Right renal pelvis (tissue), 4 donors: Measurements from ENCODE around the gene KCNMA1. TPM values are rescaled to one million over a fixed set of nuclear protein-coding genes. Genes with fewer than 3 reads are reported as not detected.

Experiments
- DNase-seq, 4 donors: peaks; one replicate each; pipeline ENCODE4 v3.0.0-alpha.2; 2013; ENCODE audit warnings: low read depth in 4 of 4, low spot score in 3 of 4, missing footprints in 1 of 4
- polyA plus RNA-seq, 4 donors: library from polyadenylated mRNA; unstranded; fragments of 120-200 nt; gene quantifications; one replicate each; pipeline ENCODE4 v1.2.1, GENCODE V29; 2013; ENCODE audit not compliant: insufficient read length in 4 of 4

Gene KCNMA1
- polyA plus RNA-seq, 4 donors, result 2.9 to 4.8 (median 3.8) TPM

DNA sequence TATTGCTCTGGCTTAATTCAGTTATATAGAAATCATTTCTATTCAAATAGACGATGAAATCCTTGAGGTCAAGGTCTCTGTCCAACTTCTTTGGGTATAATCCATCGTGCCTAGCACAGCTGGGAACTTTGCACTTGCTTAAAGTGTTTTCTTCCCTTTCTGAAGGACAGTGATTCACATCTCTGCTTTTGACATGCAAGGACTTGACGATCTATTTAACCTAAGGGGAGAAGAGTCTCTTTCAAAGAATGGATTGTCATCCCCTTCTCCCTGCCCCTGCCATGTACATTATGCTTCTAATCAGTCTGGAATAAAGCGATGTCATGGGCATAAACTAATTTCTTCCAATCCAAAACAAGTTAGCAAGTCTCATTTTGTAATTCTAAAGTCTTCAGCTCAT, 488.6 kb downstream of the KCNMA1 start:
- DNase-seq, result no peak

DNA sequence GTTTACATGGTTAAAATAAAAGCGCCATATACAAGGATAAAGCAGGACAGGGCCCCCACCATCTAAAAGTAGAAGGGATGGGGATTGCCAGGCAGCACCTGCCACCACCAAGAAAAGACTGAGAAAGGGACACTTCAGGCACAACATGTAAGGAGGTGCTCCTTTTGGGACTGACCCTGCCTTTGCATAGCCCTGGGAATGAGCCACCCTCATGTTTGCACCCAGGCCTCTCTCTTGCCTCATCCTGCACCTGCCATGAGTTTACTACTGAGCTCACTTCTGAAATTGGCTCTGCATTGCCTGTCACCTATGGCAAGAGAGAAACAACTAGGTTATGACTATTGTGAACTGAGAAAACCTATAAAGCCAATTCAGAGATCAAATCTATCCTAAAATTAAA, 489.7 kb downstream of the KCNMA1 start:
- DNase-seq, result no peak

DNA sequence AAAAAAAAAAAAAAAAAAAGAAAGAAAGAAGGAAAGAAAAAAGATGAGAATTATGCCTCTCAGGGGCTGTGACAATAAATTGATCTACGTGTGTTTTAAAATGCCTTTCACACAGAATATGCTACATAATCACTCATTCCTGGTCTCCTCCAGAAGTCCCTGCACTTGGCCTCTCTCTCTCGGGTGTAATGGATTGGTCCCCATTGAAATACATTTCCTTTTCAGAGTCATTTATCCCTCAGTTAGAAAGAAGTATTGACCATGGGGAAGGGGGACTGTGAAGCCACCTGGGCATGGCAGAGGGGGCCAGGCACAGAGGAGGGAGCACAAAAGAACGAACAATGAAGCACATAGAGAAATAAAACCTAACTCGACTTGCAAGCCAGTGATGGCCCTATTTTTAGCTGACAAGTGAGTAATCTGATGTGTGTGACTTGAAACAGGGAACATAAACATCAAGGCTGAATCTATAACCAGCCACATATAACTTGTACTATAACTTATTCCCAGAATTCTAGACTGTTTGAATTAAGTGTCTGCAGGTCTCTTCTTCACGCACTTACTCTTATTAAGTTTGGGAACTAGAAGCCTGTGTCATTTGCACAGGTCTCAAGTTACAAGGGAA, 490.8 kb downstream of the KCNMA1 start:
- no peak for DNase-seq

DNA sequence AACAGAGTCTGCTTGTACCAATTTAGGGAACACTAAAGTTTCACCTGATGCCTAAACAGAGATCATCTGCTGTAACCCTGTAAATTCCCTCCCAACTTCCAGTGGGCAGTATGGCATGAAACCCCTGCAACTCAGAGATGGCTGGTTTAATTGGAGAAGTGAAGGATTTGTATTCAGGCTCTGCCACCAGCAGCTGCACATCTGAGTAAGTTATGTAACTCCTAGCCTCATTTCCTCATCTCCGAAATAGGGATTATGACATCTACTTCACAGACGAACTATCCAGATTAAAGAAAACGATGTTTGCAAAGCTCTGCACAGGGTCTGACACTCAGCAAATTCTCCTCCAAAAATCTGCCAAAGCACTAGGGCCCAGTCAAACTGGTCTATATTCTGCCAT, 493.0 kb downstream of the KCNMA1 start:
- no peak for DNase-seq

DNA sequence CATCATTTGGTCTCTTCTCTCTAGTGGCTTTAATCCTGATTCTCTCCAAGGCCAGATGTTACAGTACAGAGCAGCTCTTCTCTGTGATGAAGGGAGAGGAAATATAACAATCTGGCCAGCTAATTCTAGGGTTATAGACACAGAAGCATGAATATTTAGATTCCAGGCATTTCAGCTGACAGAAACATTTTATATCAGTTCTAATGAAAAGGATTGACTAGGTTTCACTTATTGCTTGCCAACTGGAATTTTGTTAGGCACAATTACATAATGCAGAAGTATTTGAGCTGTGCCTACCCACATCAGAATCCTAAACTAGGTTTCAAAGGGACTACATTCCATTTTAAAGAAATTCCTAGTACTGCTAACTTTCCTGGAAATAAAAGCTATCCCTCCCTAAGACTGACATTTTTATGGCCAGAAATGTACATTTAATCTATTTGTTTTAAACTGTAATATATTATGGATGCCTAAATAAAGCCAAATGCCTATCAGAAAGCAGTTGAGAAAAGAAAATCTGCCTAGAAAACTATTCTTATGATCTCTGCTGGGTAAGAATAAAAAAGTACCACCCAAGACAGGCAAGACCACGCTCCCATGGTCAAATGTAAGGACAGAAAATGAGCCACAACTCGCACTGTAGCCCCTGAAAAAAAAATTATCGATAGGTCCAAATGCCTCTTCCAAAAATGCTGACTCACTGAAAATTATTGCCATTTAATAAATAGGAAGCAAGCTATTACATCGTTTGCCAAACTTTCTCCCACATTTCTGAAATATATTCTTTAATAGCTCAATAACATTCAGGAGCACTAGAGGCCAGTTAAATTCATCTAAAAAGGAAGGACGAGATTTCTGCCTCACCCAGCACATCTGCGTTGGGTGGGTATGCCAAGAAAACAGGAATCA, 498.1 kb downstream of the KCNMA1 start:
- DNase-seq, result no peak

DNA sequence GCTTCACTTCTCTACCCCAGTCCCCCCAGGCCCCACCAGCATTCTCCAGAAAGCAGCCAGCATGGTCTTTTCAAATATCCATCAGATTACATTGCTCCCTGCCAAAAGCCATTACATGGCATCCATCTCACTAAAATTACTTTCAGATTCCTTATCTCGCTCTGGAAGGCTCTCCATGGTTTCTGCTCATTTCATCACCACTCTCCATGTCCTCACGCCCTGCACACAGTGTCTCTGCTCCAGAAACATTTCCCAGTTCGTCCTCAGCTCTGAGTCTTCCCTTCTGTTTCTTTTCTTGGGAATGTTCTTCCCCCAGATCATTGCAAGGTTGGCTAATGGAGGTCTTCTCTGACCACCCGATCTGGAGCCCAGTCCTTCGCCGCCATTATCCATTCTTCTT, 499.1 kb downstream of the KCNMA1 start:
- no peak for DNase-seq

DNA sequence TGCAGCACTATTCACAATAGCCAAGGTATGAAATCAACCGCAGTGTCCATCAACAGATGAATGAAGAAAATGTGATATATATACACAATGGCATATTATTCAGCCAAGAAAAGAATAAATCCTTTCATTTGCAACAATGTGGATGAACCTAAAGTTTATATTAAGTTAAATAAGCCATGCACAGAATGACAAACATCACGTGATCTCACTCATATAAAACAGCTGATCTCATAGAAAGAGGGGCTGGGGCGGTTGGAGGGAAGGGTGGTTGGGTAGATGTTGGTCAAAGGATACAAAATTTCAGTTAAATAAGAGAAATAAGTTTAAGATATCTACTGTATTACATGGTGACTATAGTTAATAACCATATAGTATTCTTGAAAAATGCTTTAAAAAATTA, 502.1 kb downstream of the KCNMA1 start:
- no peak for DNase-seq

DNA sequence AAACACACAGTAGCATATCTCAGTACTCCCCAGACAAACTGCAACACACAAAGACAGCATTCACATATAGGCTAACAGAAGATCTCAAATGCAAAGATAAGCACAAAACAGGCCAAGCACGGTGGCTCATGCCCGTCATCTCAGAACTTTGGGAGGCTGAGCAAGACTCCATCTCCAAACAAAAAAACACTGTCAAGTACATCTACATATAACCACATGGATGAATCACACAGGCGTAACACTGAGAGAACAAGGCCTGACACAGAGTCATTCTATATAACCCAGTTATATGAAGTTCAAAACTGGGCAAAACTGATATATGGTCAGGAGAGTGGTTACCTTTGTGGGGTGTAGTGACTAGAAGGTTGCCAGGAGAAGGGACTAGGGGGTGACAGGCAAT, 506.4 kb downstream of the KCNMA1 start:
- DNase-seq, result no peak

DNA sequence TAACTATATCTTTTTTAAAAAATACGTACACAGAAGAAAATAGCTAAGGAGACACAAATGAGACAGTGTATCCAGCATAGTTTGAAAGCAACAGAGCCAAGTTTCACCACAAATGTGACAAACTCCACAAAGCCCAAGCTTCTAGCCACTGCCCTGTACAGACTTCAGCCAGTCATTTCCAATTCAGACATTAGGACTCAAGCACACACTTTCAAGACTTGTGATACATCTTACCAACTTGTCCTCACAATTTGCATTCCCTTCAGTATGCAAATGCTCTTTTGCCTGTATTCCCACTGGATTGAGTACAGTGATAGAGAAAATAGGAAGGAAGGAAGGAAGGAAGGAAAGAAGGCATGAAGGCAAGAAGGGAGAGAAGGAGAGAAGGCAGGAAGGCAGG, 510.4 kb downstream of the KCNMA1 start:
- no peak for DNase-seq

DNA sequence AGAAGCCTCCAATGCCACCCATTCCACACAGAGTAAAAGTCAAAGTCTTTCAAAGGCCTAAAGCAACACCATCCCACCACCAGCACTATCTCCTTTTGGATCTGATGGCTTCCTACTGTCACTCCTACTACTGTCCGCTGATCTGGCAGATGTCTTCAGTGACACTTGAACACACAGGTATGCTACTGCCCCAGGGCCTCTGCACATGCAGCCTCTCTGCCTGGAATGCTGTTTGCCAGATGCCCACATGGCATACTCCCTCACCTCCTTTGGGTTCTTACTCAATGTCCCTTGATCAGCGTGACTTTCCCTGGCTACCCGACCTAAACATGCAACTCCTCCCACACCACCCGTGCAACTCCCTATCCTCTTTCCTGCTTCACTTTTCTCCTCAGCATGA, 512.4 kb downstream of the KCNMA1 start:
- DNase-seq, result no peak

DNA sequence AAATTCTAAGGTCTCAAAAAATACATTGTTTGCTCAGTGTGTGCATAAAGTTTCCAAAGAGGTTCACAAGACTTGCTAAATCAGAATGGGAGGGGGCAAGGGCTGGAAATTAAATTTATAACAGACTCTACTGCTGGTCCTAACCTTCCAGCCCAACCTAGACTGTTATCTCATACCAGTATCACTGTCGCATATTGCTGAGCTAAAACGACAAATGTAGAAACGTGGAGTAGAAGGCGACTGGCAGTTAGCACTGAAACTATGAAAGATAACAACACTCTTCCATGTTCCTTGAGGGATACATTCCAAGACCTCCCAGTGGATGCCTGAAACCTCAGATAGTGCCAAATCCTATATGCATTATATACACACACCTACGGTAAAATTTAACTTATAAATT, 514.3 kb downstream of the KCNMA1 start:
- DNase-seq, result no peak

DNA sequence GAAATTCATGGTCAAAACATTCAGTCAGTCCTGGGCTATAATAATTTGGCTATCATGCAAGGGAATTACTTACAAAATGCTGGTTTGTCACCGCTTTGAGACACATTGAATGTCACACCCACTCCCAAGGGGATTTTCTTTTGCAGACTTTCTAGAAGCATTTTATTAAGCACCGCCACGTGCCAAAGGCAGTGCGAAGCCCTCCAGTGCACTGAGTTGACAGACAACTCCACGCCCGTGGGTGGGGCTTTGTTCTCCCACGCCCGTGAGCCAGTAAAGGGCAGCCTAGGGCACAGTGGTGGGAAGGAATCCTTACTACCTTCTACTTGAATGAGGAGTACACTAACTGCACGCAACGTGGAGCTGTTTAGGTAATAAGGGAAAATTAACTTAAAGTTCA, 515.8 kb downstream of the KCNMA1 start:
- no peak for DNase-seq

DNA sequence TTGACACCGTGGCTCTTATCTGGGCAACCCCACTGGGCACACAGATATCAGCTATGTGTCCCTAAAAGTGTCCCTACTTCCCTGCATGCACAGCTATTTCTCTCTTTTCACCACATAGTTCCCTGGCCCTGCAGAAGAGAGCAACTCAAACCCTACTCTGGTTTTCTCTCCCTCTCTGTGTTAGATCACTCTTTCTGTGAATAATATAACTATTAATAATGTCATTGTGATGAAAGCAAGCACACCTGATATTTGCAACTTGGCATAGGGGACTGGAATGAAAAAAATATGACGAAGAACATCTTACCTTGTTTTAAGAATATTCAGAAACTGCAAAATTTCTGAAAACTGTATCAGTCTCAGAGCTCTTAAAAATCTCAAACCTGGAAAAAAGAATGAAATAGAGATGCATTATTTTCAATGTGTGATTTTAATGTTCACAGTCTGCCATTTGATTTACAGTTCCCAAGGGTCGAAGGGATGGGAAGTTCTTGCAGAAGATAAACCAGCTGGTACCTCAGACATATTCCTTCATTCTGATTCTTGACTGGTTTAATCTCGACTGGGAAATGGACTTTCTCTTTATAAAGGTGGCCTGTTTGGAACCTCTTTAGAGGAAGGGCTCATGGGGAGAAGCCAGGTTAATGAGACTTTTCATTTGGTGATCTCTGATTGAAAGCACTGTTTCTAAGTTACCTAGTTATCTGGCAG, 516.8 kb downstream of the KCNMA1 start:
- no peak for DNase-seq

DNA sequence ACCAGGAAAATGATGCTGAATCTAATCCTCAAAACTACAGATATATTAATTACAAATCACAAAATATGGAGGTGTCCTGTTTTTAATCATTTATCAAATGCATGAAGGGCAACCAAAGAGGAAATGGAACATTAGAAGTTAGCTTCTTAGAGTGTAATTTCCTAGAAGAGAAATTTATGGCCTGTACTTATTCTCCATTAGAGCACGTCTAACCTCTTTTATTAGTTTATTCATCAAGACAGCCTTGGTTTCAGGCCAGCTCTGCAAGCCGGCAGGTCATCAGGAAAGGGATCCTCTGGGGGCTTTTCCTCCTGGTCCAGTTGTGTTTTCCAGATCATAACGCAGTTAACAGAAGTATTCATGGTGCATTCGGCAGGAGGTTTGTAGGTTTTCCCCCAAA, 517.6 kb downstream of the KCNMA1 start:
- DNase-seq, result no peak

DNA sequence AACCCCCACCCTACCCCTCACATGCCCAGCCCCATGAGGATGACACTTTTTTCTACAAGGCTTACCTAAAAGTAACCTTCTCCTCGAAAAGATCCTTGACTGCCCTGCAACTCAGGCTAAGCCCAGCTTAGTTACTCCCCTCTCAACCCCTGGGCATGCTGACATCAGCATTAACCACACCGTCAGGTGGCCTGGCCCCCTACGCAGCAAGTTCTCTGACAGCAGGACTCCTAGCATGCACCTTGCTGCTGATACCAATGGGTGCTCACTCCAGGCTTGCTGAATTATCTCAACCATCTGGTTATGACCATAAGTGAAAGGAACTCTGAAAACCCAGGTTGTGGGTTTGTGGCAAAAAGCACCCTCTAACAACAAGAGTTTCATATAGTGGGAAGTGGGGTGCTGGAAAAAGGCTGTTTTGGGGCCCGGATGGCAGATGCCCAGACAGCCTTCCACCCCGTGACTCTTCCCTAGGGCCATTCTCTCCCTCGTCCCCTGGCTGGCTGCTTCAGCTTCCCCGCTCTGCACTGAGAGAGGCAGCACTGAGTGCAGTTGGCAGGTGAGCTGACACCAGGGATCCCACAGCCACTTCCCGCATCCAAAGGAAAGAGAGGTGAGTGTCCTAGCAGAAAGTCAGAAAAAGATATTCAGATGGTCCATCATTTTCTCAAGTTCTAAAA, 518.9 kb downstream of the KCNMA1 start:
- DNase-seq, result no peak

DNA sequence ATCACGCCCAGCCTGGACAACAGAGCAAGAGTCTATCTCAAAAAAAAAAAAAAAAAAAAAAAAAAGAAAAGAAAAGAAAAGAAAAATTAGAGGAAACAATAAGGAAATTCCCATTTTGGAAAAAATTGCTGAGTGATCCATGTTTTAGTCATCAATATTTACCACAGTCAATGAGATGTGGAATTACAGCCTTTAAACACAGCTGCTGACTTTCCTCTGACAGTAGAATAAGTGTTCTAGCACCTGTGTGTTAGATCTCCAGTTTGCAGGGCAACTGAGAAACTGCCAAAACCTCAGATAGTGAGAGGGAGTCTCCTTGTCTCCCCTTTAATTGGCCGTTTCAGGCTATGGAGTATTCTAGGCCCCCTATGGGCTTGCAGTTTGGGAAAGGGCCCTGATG, 520.1 kb downstream of the KCNMA1 start:
- DNase-seq, result no peak

DNA sequence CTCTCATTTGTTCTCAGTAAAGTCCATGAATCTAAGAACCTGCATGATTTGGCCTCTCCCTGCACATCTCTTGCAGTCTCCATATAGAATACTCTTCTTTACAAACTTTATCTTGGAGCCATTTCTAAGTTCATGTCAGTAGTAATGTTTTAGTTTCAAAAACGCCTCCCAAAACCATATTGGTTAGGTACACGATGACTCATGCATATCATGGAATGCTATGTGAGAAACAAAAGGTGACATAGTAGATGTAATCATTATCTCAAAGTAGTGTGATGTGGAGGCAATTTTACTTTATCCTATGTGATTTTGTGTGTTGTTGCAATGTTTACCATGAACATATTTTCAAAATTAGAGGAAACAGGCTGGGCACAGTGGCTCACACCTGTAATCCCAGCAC, 520.7 kb downstream of the KCNMA1 start:
- DNase-seq, result no peak

DNA sequence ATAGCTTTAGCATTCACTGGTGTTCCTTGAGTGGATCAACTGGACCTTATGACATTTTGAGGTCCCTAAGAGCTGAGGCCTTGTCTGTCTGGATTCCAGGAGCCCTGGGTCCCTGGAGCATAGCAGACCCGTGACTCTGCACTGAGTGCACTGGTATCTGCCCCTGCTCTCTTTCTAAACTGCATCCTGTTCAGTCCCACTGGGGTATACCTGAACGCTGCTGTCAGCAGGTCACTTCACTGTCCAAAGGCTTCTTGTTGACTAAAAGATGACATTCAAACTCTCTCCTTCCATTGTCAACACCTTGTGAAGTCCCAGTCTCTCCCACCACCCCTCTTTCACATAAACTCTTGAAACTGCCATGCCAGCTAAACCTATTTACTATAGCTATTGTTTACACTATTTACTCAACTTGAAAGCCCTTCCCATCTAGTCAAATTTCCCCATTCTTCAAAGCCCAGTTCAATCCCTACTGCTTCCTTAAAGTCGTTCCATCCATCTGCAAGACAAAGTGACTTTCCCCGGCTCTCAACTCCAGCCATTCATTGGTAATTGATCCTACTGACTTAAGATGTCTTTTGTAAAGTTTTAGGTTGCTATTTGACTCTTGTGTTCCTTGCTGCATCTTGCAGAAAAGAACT, 523.3 kb downstream of the KCNMA1 start:
- DNase-seq, result no peak

DNA sequence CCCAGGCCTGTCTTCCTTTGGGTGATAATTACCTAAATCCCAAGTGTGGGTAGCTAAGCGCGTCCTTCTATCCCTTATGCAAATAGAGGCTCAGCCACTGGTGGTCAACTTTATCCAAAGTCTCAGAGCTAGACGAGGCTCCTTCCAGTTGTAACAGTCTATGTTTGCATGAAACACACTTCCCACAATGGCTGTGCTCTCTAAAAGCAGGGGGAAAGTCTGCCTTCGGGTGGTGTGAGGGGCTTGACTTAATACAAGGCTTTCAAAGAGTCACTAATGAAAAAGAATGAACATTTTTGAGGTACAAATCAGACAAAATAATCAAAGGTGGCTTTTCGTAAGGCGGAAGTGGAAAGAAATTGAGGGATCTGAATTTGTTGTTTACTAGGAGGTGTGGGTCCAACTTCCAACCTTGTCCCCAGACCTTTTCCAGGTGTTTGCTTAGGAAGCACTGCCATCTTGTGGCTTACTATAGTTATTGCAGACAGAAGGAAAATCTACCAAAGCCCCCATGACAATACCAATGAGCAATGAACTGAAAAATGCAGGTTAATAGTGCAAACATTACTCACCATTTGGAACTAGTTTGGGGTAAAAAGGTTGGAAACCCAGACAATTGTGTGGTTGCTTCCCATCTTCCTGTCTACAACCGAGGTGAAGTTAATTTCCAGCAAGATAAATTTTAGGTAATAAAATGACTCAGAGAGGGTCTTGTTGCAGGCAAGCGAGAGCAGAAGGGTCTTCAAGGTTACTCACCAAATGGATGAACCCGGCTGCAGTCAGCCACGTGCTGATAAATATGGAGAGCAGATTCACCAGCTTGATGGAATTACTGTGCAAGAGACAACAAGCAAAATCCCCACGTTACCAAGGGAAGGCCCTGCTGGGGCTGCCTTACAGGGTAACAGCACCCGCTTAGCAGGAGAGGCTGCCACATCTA, 525.7 kb downstream of the KCNMA1 start:
- DNase-seq, result peak in 3 of 4 donors; percentile 35 to 40 (median 35)
